Sigmoid colon (tissue), 7 donors: Measurements from ENCODE around the gene NEURL2. TPM values are rescaled to one million over a fixed set of nuclear protein-coding genes. Genes with fewer than 3 reads are reported as not detected.
A peak's percentile ranks its signal among the peaks of the same experiment; 100 is the strongest.
"Not testable (repeated sequence)": the region's sequence is repeated elsewhere in the genome, so short reads cannot be mapped to it uniquely, and the experiment has no call there.

ENCODE experiments used
- DNase-seq: peaks from one replicate; pipeline ENCODE4 v3.0.0-alpha.2; 2019
- H3K27ac ChIP-seq, 4 donors: fragments of 200-600 bp; sonication (generic); one replicate each; pipeline ENCODE4 v1.5.1; 2016 to 2019; ENCODE audit warnings: mild to moderate bottlenecking in 1 of 4
- H3K27me3 ChIP-seq, 3 donors: fragments of 200-600 bp; sonication (generic); one replicate each; pipeline ENCODE4 v1.5.1; 2019; ENCODE audit warnings: mild to moderate bottlenecking in 1 of 3
- H3K36me3 ChIP-seq, 4 donors: fragments of 200-600 bp; sonication (generic); one replicate each; pipeline ENCODE4 v1.5.1; 2016 to 2019
- H3K4me1 ChIP-seq, 4 donors: fragments of 200-600 bp; sonication (generic); one replicate each; pipeline ENCODE4 v1.5.1; 2017 to 2019
- H3K4me3 ChIP-seq, 4 donors: fragments of 200-600 bp; sonication (generic); one replicate each; pipeline ENCODE4 v1.5.1; 2017 to 2019; ENCODE audit warnings: mild to moderate bottlenecking in 2 of 4, moderate library complexity in 1 of 4
- H3K9me3 ChIP-seq, 4 donors: fragments of 200-600 bp in 3 of 4; sonication (generic) in 3 of 4; one replicate each; pipeline versions ENCODE4 v1.5.1 to v1.6.1; 2013 to 2019
- CTCF ChIP-seq, 4 experiments: fragments of 450-650 bp in 3 of 4; fragments of 200-600 bp in 1 of 4; IDR thresholded peaks; one replicate each; pipeline ENCODE4 v1.5.1; 2016 to 2019; ENCODE audit warnings: antibody characterized with exemption in 4 of 4, mild to moderate bottlenecking in 3 of 4, moderate library complexity in 2 of 4
- EP300 ChIP-seq, 4 donors: sonication (generic); formaldehyde crosslinking; IDR thresholded peaks; one replicate each; pipeline ENCODE4 v1.6.1; 2017; ENCODE audit warnings: antibody characterized with exemption in 4 of 4
- POLR2A ChIP-seq, 2 donors: fragments of 450-650 bp; IDR thresholded peaks; one replicate each; pipeline ENCODE4 v1.6.1; 2016; ENCODE audit warnings: antibody characterized with exemption in 2 of 2, mild to moderate bottlenecking in 2 of 2, moderate library complexity in 2 of 2
- POLR2AphosphoS5 ChIP-seq, 4 donors: sonication (generic); formaldehyde crosslinking; IDR thresholded peaks; one replicate each; pipeline ENCODE4 v1.6.1; 2017; ENCODE audit warnings: antibody characterized with exemption in 4 of 4
- WGBS, 2 donors: extraction: QIAGEN DNeasy Blood & Tissue Kit; methylation state at CpG; one replicate each; pipeline ENCODE4 v1.1.7; 2013; 5-methylcytosine and 5-hydroxymethylcytosine counted together
- intact Hi-C: fragments of 100-400 bp; cut with DNase I; formaldehyde crosslinking; loops from one replicate; pipeline ENCODE4 v1.15.1; 2023
- polyA plus RNA-seq, 3 donors: library from polyadenylated mRNA; stranded (reverse); fragments of 200-250 nt; gene quantifications; one replicate each; pipeline ENCODE4 v1.2.3, GENCODE V29; 2013
- total RNA-seq, 4 donors: library from RNA; depleted of rRNA; stranded (reverse); fragments of >200 nt; gene quantifications; one replicate each; pipeline ENCODE4 v1.1.0, GENCODE V29; 2016
- donor health status: healthy with polysubstance abuse.
- donor health status: Bipolar disorder and iron deficiency.
- donor health status: healthy.

NEURL2 gene
- total and polyA plus RNA-seq, 7 donors: 1.8 to 25.8 (median 18.9) TPM

- H3K9me3 ChIP-seq: no peaks in the 10 kb centered on the region
- intact Hi-C loops: no loop called here
- no peak overlapping the region for H3K4me3 ChIP-seq
- peak overlapping the region in 1 of 4 donors; percentile 10 for H3K27ac ChIP-seq
- no peaks in the 10 kb centered on the region for H3K27me3 ChIP-seq
- 91 to 93% methylated on average over 13 of the region's 13 CpGs for WGBS, 2 donors
- peaks cover 1 to 32% (median 10%) of the 10 kb centered on the region in 4 donors for H3K36me3 ChIP-seq
- DNase-seq: no peak
- TF ChIP-seq POLR2A (IDR thresholded peaks at IDR 0.05): no peak
- no peak for TF ChIP-seq EP300 (IDR thresholded peaks at IDR 0.05)
- no peak for TF ChIP-seq CTCF (IDR thresholded peaks at IDR 0.05)
- no peak for TF ChIP-seq POLR2AphosphoS5 (IDR thresholded peaks at IDR 0.05)
- peaks cover 0 to 15% (median 10%) of the 10 kb centered on the region in 4 donors for H3K4me1 ChIP-seq
Measured at GRCh38 chr20:45878076-45878761, 12.8 kb downstream of the NEURL2 start.

DNA sequence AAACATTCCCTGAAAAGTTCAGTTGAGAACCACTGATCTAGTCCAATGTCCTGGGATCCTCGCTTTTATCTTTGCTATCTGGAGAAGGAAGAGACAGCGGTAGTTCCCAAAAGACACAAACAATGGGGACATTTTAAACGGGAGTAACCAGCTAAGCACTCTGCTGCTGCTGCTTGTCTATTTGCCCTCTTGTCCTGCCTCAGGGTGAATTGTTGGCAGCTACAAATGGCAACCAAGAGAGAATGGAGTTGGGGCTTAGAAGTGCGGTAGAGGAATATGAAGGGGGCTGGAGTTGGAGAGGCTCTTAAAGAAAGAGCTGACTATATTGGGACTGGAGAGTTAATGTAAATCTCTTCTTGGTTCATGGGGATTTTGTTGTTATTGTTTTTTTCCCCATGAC, 16.4 kb downstream of the NEURL2 start:
- no peak overlapping the region for H3K27ac ChIP-seq
- no peak for DNase-seq
- 83 to 90% methylated on average over 4 of the region's 4 CpGs for WGBS, 2 donors
- intact Hi-C loops: no loop called here
- TF ChIP-seq CTCF (IDR thresholded peaks at IDR 0.05): no peak
- no peak for TF ChIP-seq POLR2A (IDR thresholded peaks at IDR 0.05)
- TF ChIP-seq POLR2AphosphoS5 (IDR thresholded peaks at IDR 0.05): no peak
- TF ChIP-seq EP300 (IDR thresholded peaks at IDR 0.05): no peak
- H3K27me3 ChIP-seq: no peaks in the 10 kb centered on the region
- peaks cover 0 to 24% (median 4%) of the 10 kb centered on the region in 4 donors for H3K36me3 ChIP-seq
- H3K4me1 ChIP-seq: no peaks in the 10 kb centered on the region
- H3K4me3 ChIP-seq: no peak overlapping the region
- no peaks in the 10 kb centered on the region for H3K9me3 ChIP-seq

DNA sequence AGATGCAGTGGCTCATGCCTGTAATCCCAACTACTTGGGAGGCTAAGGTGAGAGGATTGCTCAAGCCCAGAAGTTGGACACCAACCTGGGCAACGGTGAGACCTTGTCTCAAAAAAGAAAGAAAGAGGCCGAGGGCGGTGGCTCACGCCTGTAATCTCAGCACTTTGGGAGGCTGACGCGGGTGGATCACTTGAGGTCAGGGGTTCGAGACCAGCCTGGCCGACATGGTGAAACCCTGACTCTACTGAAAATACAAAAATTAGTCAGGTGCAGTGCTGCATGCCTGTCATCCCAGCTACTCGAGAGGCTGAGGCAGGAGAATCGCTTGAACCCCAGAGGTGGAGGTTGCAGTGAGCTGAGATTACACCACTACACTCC, 16.9 kb downstream of the NEURL2 start:
- H3K27me3 ChIP-seq, H3K4me1 ChIP-seq, intact Hi-C loops, H3K4me3 ChIP-seq, H3K27ac ChIP-seq, H3K9me3 ChIP-seq: not testable (repeated sequence)
- 94% methylated on average over 10 of the region's 10 CpGs for WGBS, 2 donors
- H3K36me3 ChIP-seq: peaks cover 0 to 24% (median 4%) of the 10 kb centered on the region in 4 donors
- DNase-seq: peak; percentile 8

GRCh38 chr20:45873409-45874103, 17.5 kb downstream of the NEURL2 start:
- TF ChIP-seq CTCF (IDR thresholded peaks at IDR 0.05) (no peak), EP300 (IDR thresholded peaks at IDR 0.05) (no peak), POLR2AphosphoS5 (IDR thresholded peaks at IDR 0.05) (no peak), POLR2A (IDR thresholded peaks at IDR 0.05) (no peak)
- H3K4me3 ChIP-seq: no peak overlapping the region
- no peak for DNase-seq
- H3K27me3 ChIP-seq: no peaks in the 10 kb centered on the region
- H3K9me3 ChIP-seq: no peaks in the 10 kb centered on the region
- no peaks in the 10 kb centered on the region for H3K4me1 ChIP-seq
- WGBS, 2 donors: 66 to 81% methylated on average over 1 of the region's 1 CpG
- intact Hi-C loops: no loop called here
- H3K36me3 ChIP-seq: peaks cover 0 to 21% (median 4%) of the 10 kb centered on the region in 4 donors
- no peak overlapping the region for H3K27ac ChIP-seq

DNA sequence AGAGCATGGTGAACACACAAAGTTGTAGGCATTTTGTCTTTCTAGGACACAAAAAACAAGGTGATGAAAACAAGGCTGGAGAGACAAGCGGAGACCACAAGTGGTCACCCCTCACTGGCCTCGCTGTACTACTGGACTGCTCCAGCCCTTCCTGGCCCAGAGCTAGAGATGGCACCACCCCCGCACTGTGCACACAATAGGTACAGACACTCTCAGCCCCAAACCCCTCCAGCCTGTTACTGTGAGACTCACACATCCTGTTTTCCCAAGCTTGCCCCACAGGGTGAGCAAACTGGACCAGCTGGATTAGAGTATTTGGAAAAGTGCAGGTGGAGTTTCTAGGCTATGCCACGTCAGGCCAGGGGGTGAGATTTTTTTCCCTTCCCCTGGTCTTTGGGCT, 18.4 kb downstream of the NEURL2 start:
- H3K27me3 ChIP-seq: no peaks in the 10 kb centered on the region
- no peak overlapping the region for H3K4me3 ChIP-seq
- H3K36me3 ChIP-seq: peaks cover 0 to 11% (median 0%) of the 10 kb centered on the region in 4 donors
- TF ChIP-seq POLR2AphosphoS5 (IDR thresholded peaks at IDR 0.05) (no peak), CTCF (IDR thresholded peaks at IDR 0.05) (no peak), POLR2A (IDR thresholded peaks at IDR 0.05) (no peak), EP300 (IDR thresholded peaks at IDR 0.05) (no peak)
- intact Hi-C loops: no loop called here
- WGBS, 2 donors: 92 to 94% methylated on average over 4 of the region's 4 CpGs
- no peak overlapping the region for H3K27ac ChIP-seq
- no peaks in the 10 kb centered on the region for H3K9me3 ChIP-seq
- H3K4me1 ChIP-seq: peaks cover 0 to 7% (median 3%) of the 10 kb centered on the region in 4 donors
- no peak for DNase-seq
